Loucy (cell line): ENCODE data around the gene PAAF1.

Experiments used
- H2AFZ ChIP-seq: fragments of 200-600 bp; sonication (generic); 2 replicates; pipeline ENCODE4 v1.6.0; 2016; ENCODE audit warnings: antibody characterized with exemption, mild to moderate bottlenecking, low read length, moderate library complexity
- H3F3A ChIP-seq: fragments of 200-600 bp; 2 replicates; pipeline ENCODE4 v1.6.0; 2016; ENCODE audit warnings: antibody characterized with exemption, low read depth, mild to moderate bottlenecking
- H3K27me3 ChIP-seq: fragments of 200-600 bp; sonication (generic); 2 replicates; pipeline ENCODE4 v1.6.1; 2014; ENCODE audit warnings: low read length, mild to moderate bottlenecking; ENCODE audit not compliant: insufficient read depth, poor library complexity, severe bottlenecking
- H3K36me3 ChIP-seq: fragments of 200-600 bp; sonication (generic); 2 replicates; pipeline ENCODE4 v1.6.1; 2016; ENCODE audit warnings: low read length; ENCODE audit not compliant: insufficient read depth
- H3K4me1 ChIP-seq: fragments of 200-600 bp; sonication (generic); 2 replicates; pipeline ENCODE4 v1.5.1; 2014; ENCODE audit warnings: low read length, mild to moderate bottlenecking; ENCODE audit not compliant: insufficient read depth, poor library complexity, severe bottlenecking
- H3K4me2 ChIP-seq: fragments of 200-600 bp; sonication (generic); 2 replicates; pipeline ENCODE4 v1.6.0; 2014; ENCODE audit warnings: antibody characterized with exemption, low read length, low read depth, mild to moderate bottlenecking; ENCODE audit not compliant: poor library complexity, severe bottlenecking
- H3K4me3 ChIP-seq: fragments of 200-600 bp; sonication (generic); 2 replicates; pipeline ENCODE4 v1.5.1; 2014; ENCODE audit warnings: low read length, mild to moderate bottlenecking, mixed read lengths; ENCODE audit not compliant: poor library complexity, severe bottlenecking
- H3K79me2 ChIP-seq: fragments of 200-600 bp; sonication (generic); 2 replicates; pipeline ENCODE4 v1.6.1; 2014; ENCODE audit warnings: low read length; ENCODE audit not compliant: insufficient read depth
- H3K9ac ChIP-seq: fragments of 200-600 bp; sonication (generic); 2 replicates; pipeline ENCODE4 v1.6.0; 2014; ENCODE audit warnings: mild to moderate bottlenecking, low read depth, low read length, moderate library complexity; ENCODE audit not compliant: poor library complexity, severe bottlenecking
- H3K9me2 ChIP-seq: fragments of 200-600 bp; sonication (generic); replicated peaks from 2 replicates; pipeline ENCODE4 v1.6.1; 2016; ENCODE audit warnings: low read depth, low read length, mixed read lengths
- H3K9me3 ChIP-seq: fragments of 200-600 bp; sonication (generic); 2 replicates; pipeline ENCODE4 v1.6.1; 2014; ENCODE audit warnings: mild to moderate bottlenecking, antibody characterized with exemption, low read length, low read depth; ENCODE audit not compliant: insufficient read depth
- H4K20me1 ChIP-seq: fragments of 200-600 bp; sonication (generic); 2 replicates; pipeline ENCODE4 v1.6.0; 2014; ENCODE audit warnings: antibody characterized with exemption, low read length, mild to moderate bottlenecking; ENCODE audit not compliant: insufficient read depth, poor library complexity, severe bottlenecking
- CTCF ChIP-seq: fragments of 200-600 bp; sonication (generic); conservative IDR thresholded peaks from 2 replicates; pipeline ENCODE4 v1.5.1; 2014; ENCODE audit warnings: mild to moderate bottlenecking, antibody characterized with exemption, low read length
- EZH2phosphoT487 ChIP-seq: fragments of 200-600 bp; IDR thresholded peaks from 2 replicates; pipeline ENCODE4 v1.6.1; 2018; ENCODE audit warnings: antibody characterized with exemption, mild to moderate bottlenecking, moderate library complexity, borderline replicate concordance

PAAF1 gene

GRCh38 chr11:73893041-73893440 lies 16.2 kb downstream of the PAAF1 start:
- no peaks in the 10 kb centered on the region for H3K9me2 ChIP-seq
- no peaks in the 10 kb centered on the region for H3K79me2 ChIP-seq
- no peaks in the 10 kb centered on the region for H3F3A ChIP-seq
- no peak overlapping the region for H3K4me3 ChIP-seq
- no peaks in the 10 kb centered on the region for H3K27me3 ChIP-seq
- H3K4me1 ChIP-seq, result no peaks in the 10 kb centered on the region
- no peak overlapping the region for H3K9ac ChIP-seq
- H3K4me2 ChIP-seq, result no peak overlapping the region
- no peaks in the 10 kb centered on the region for H3K9me3 ChIP-seq
- no peak for TF ChIP-seq EZH2phosphoT487
- peaks cover 9% of the 10 kb centered on the region; the same call in 1 of the 2 replicates for H3K36me3 ChIP-seq
- H4K20me1 ChIP-seq, result no peaks in the 10 kb centered on the region
- H2AFZ ChIP-seq, result no peak overlapping the region

- Histone ChIP-seq H3K9me3 (no peaks in the 10 kb centered on the region), H3K9me2 (no peaks in the 10 kb centered on the region), H3K27me3 (no peaks in the 10 kb centered on the region), H3F3A (no peaks in the 10 kb centered on the region), H3K79me2 (no peaks in the 10 kb centered on the region), H3K36me3 (peaks cover 13% of the 10 kb centered on the region; the same call in 1 of the 2 replicates), H3K4me1 (no peaks in the 10 kb centered on the region), H3K9ac (no peak overlapping the region), H2AFZ (no peak overlapping the region), H4K20me1 (no peaks in the 10 kb centered on the region), H3K4me3 (no peak overlapping the region), H3K4me2 (no peak overlapping the region)
- TF ChIP-seq EZH2phosphoT487 (no peak), CTCF (no peak)
Measured at GRCh38 chr11:73894725-73895335, 18.0 kb downstream of the PAAF1 start.

- Histone ChIP-seq H3K9me2 (no peaks in the 10 kb centered on the region), H3K4me1 (no peaks in the 10 kb centered on the region), H3F3A (no peaks in the 10 kb centered on the region), H3K9ac (no peak overlapping the region), H3K4me3 (no peak overlapping the region), H3K27me3 (no peaks in the 10 kb centered on the region), H3K9me3 (no peaks in the 10 kb centered on the region), H3K4me2 (no peak overlapping the region), H4K20me1 (no peaks in the 10 kb centered on the region), H3K79me2 (no peaks in the 10 kb centered on the region), H2AFZ (no peak overlapping the region), H3K36me3 (peaks cover 14% of the 10 kb centered on the region; the same call in 1 of the 2 replicates)
- TF ChIP-seq CTCF (no peak), EZH2phosphoT487 (no peak)
Measured at GRCh38 chr11:73902303-73902702, 25.5 kb downstream of the PAAF1 start.

- Histone ChIP-seq H3K4me1 (no peaks in the 10 kb centered on the region), H3K27me3 (no peaks in the 10 kb centered on the region), H3K36me3 (peaks cover 22% of the 10 kb centered on the region; the same call in 1 of the 2 replicates), H3K9me2 (no peaks in the 10 kb centered on the region), H3F3A (no peaks in the 10 kb centered on the region), H3K9ac (no peak overlapping the region), H3K4me2 (no peak overlapping the region), H3K4me3 (no peak overlapping the region), H4K20me1 (no peaks in the 10 kb centered on the region), H3K79me2 (no peaks in the 10 kb centered on the region), H2AFZ (no peak overlapping the region), H3K9me3 (no peaks in the 10 kb centered on the region)
- TF ChIP-seq EZH2phosphoT487, result no peak
- peak; percentile 30 for TF ChIP-seq CTCF
Measured at GRCh38 chr11:73907191-73907590, 30.4 kb downstream of the PAAF1 start.
